GM19463 (cell line): ENCODE results near the gene ENAH.
A peak's percentile ranks its signal among the peaks of the same experiment; 100 is the strongest.

ENCODE experiments used
- ATAC-seq: cut with Tn5 transposase; IDR thresholded peaks from one replicate; pipeline ENCODE4 v1.9.1; 2021; ENCODE audit warnings: mild to moderate bottlenecking, moderate library complexity; ENCODE audit not compliant: unreplicated experiment

ENAH gene

GRCh38 chr1:225461533-225462428, 191.1 kb downstream of the ENAH start:
- ATAC-seq = no peak

- ATAC-seq = no peak
These were observed 192.0 kb downstream of the ENAH start for GRCh38 chr1:225460737-225461532.

- ATAC-seq = no peak
These were observed 192.7 kb downstream of the ENAH start for GRCh38 chr1:225460021-225460736.

DNA sequence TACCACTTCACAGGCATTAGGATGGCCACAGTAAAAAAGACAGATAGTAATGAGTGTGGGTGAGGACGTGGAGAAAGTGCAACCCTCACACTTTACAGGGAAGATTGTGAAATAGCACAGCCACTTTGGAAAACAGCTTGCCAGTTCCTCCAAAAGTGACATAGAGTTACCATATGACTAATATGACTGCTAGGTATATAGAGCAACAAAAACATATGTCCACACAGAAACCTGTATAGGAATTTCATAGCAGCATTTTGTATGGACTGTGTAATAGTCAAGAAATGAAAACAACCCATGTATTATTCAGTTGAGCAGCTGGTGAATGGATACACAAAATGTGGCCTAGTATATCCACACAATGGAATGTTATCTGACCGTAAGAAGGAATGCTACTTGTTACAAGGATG, 194.7 kb downstream of the ENAH start:
- no peak for ATAC-seq

- peak; percentile 67 for ATAC-seq
These were observed 198.2 kb downstream of the ENAH start for GRCh38 chr1:225454733-225455132.

DNA sequence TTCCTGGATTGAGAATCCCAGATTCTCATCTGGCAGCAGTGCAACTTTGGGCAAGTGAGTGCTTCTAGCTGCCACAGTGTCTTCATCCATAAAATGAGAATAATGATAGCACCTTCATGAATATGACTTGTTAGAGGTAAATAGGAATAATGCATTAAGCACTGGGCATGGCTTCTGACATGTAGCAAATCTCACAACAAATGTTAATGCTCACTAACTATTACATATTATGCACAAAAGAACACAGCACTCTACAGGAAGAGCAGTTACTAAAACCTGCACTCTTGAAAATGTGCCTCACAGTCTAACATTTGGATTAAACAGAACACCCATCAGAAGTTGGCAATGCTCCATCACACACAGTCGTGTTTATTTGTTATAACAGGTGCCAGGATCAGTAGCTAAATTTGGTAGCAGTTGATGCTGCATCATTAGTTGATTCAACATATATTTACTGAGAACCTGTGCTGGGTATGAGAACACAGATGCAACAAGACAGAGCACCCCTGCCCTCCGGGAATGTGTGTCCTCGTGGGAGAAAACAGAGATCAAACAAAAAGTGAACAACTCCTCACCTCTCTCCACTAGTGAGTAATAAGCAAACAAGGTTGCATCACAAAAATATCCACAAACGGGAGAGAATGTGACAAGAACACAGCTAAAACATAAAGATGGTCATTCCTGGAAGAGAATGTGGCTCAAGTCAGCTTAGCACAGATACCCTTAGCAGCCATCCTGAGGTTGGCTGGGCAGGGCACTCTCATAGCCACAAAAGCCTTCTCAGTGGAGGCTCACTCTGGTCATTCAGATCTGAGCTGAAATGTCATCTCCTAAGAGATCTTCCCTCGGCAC, 198.9 kb downstream of the ENAH start:
- no peak for ATAC-seq

DNA sequence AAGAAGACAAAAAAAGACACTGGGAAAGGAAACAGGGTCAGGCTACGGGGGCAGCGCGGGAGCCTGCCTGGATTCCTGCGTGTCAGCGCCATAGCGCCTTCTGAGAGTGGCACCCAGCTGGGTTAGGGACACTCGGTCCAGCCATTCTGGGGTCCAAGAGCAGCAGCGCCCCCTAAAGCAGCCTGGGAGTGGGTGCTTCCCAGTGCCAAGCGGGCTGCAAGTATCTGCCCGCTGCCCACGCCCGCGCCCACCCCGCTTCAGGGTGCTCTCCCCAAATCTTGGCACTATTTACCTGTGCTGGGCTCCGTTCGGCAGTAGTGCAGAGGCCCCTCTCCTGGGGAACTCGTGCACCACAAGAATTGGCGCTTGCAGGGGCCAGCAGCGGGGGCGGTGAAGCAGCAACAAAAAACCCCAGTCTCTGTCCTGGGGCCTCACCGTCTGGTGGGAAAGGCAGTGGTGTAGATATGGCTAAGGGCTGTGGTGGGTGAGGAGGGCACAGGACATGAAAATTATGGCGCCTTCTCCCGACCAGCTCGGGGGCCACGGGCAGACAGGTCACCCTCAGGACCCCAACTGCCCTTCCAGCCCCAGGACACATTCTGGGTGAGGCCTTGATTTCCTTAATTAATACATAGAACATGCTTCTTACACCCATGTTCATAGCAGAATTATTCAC, 200.9 kb downstream of the ENAH start:
- no peak for ATAC-seq

DNA sequence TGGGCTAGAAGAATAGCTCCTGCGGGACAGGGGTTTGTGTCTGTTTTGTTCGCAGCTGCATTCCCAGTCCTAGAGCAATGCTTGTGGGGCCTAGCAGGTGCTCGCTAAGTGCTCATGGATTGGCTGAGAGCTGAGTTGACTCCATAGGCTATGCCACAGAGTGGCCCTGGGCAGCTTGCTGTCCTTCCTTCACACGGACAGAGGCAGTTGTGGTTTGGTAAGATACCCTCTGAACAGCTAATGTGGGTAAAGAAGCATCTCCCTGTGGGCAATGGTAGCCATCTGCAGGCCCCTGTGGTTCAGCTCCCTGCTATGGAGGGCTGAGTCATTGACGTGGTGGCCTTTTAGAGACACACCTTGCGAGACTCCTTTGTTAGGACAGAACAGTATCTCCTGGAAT, 201.6 kb downstream of the ENAH start:
- ATAC-seq = no peak

GRCh38 chr1:225450491-225451191, 202.3 kb downstream of the ENAH start:
- ATAC-seq = no peak

DNA sequence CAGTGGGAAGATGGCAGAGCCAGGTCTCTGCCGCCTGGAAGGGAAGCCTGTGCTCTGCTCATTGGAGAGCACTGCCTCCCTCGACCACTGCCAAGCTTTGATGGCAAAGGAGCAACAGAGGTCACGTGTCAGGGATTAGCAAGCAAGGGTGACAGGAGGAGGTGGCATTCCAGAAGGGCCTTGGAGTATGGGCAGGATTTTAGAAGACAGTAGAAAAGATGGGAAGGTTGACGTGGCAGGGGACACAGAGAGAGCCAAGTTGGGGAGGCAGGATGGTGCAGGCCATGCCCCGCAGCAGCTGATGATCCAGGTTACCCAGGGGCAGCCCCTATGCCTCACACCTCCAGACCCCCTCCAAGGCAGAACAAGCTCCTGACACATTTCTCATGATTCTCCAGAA, 203.1 kb downstream of the ENAH start:
- ATAC-seq = no peak

GRCh38 chr1:225449261-225449660, 203.7 kb downstream of the ENAH start:
- no peak for ATAC-seq

- ATAC-seq = no peak
These were observed 204.6 kb downstream of the ENAH start for GRCh38 chr1:225448146-225448805.

- ATAC-seq = no peak
These were observed 205.3 kb downstream of the ENAH start for GRCh38 chr1:225447650-225448089.

- no peak for ATAC-seq
These were observed 205.8 kb downstream of the ENAH start for GRCh38 chr1:225446981-225447615.

DNA sequence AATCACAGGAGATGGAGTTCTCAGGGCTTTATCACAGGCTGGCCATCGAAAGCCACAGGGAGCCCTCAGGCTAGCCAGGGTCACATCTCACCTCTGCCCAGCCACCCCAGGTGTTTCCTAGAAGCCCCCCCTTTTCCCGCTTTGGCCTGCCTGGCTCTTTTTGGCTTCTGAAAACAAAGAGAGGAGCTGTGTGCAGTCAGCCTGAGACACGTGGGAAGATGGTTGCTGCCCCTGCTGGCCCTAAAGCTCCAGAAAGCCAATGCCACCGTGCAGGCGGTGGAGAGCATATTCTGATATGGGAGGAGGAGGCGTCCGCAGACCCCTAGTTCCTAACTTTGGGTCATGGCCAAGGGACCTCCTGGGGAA, 206.3 kb downstream of the ENAH start:
- ATAC-seq = no peak

DNA sequence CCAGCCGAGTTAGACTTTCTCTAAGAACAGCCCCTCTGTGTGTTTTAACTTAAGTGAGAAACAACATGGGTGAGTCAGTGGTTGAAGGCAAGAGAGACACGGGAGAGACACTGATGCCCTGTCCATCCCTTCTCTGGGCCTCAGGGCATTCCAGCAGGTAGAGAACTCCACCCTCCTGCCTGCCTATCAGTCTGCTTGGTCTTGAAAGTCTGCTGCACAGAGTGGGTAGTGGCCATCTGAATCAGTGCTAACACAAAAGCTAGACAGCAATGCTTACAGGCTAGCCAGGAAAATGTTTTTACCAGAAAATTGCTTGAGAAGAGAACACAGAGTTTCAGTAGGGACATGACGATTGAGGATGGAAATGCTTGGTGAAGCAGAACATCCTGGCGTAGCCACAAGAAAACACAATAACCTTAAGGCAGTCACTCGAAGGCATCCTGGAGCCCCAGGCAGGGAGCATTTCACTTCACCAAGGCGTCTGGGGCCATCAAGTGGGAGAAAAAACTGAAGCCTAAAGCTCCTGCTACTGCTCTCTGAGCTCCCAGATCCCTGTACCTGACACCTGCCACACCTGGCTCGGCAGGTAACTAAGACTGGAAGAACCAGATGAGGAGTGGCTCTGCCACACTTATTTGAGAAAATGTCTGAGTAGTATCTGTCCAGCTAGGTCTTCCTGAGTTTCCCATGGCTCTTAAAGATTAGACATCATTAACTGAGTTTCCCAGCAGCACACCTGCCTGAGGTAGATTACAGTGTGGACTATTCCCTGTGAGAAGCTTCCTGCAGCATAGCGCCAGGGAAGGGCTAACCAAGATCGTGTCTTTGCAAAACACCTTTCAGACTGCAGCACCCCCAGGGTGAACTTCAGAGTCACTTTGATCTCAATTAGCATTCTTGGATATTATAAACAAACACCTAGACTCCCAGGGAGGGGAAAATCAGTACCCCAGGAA, 207.0 kb downstream of the ENAH start:
- no peak for ATAC-seq

- no peak for ATAC-seq
These were observed 210.8 kb downstream of the ENAH start for GRCh38 chr1:225442123-225442505.
